DOHH2 (cell line): ENCODE results near the gene WASL.

Source experiments
- H3F3A ChIP-seq: fragments of 200-600 bp; sonication (generic), shearing (Covaris generic); 2 replicates; pipeline ENCODE4 v1.6.0; 2016; ENCODE audit warnings: antibody characterized with exemption, mild to moderate bottlenecking; ENCODE audit not compliant: control insufficient read depth, insufficient read depth
- H3K27ac ChIP-seq: fragments of 200-600 bp; sonication (generic); 2 replicates; pipeline ENCODE4 v1.5.1; 2014; ENCODE audit warnings: low read depth, mild to moderate bottlenecking, low read length, moderate library complexity
- H3K27me3 ChIP-seq: fragments of 200-600 bp; sonication (generic); 2 replicates; pipeline ENCODE4 v1.6.1; 2014; ENCODE audit warnings: mild to moderate bottlenecking, low read length, mixed read lengths; ENCODE audit not compliant: control insufficient read depth
- H3K36me3 ChIP-seq: fragments of 200-600 bp; sonication (generic); 2 replicates; pipeline ENCODE4 v1.6.1; 2014; ENCODE audit warnings: mild to moderate bottlenecking, low read length, moderate library complexity, mixed read lengths; ENCODE audit not compliant: control insufficient read depth
- H3K4me1 ChIP-seq: fragments of 200-600 bp; sonication (generic); 2 replicates; pipeline ENCODE4 v1.6.1; 2014; ENCODE audit warnings: mild to moderate bottlenecking, low read length, mixed read lengths; ENCODE audit not compliant: control insufficient read depth
- H3K4me2 ChIP-seq: fragments of 200-600 bp; sonication (generic); 2 replicates; pipeline ENCODE4 v1.6.0; 2014; ENCODE audit warnings: mild to moderate bottlenecking, low read length, moderate library complexity
- H3K4me3 ChIP-seq: fragments of 200-600 bp; sonication (generic); 2 replicates; pipeline ENCODE4 v1.5.1; 2014; ENCODE audit warnings: mild to moderate bottlenecking, low read length, mixed read lengths
- H3K79me2 ChIP-seq: fragments of 200-600 bp; sonication (generic); 2 replicates; pipeline ENCODE4 v1.6.1; 2014; ENCODE audit warnings: mild to moderate bottlenecking, low read length, mixed read lengths; ENCODE audit not compliant: control insufficient read depth
- H3K9me2 ChIP-seq: fragments of 200-600 bp; sonication (generic); replicated peaks from 2 replicates; pipeline ENCODE4 v1.6.1; 2014; ENCODE audit warnings: mild to moderate bottlenecking, low read length, mixed read lengths; ENCODE audit not compliant: control insufficient read depth
- H3K9me3 ChIP-seq: fragments of 200-600 bp; sonication (generic); 2 replicates; pipeline ENCODE4 v1.6.1; 2014; ENCODE audit warnings: antibody characterized with exemption, low read length, mixed read lengths; ENCODE audit not compliant: control insufficient read depth, insufficient read depth
- H4K20me1 ChIP-seq: fragments of 200-600 bp; sonication (generic); 2 replicates; pipeline ENCODE4 v1.6.0; 2014; ENCODE audit warnings: low read depth, mild to moderate bottlenecking, antibody characterized with exemption, low read length, moderate library complexity; ENCODE audit not compliant: control insufficient read depth, insufficient read depth
- EZH2phosphoT487 ChIP-seq: fragments of 200-600 bp; sonication (generic); IDR thresholded peaks from 2 replicates; pipeline ENCODE4 v1.6.1; 2017; ENCODE audit warnings: borderline replicate concordance, mild to moderate bottlenecking, antibody characterized with exemption, low read length, moderate library complexity, mixed read lengths
- TF ChIP-seq, protein P1 (sequence below): fragments of 200-600 bp; sonication (generic); IDR thresholded peaks from one replicate; pipeline ENCODE4 v1.5.1; 2014; ENCODE audit warnings: antibody characterized with exemption, mild to moderate bottlenecking, low read depth, low read length; ENCODE audit not compliant: poor library complexity, severe bottlenecking

WASL gene

DNA sequence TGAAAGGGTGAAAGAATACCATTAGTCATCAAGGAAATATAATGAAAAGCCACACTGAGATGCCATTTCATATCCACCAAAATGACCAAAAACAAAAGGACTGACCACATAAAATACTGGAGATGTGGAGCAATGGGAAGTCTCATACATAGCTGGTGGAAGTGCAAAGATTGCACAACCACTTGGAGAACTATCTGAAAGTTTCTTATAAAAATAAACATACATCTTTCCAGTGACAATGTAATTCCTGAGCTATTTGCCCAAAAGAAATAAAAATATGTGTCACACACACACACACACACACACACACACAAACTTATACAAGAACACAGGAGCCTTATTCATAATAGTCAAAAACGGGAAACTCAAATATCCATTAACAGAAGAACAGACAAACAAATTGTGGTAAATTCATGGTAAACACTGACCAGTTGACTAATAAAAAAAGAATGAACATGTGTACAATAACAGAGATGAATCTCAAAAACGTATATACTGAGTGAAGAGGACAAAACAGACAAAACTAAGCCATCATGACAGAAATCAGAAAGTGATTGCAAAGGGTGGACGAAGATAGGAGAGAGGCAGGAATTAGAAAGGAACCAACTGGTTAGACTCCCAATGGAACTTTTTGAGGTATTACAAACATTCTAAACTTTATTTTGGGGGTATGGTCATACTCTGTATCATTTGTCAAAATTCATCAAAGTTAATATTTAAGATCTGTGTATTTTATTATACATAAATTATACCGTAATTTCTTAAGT lies 21.5 kb downstream of the WASL start:
- Histone ChIP-seq H3K36me3 (no peaks in the 10 kb centered on the region), H3K4me3 (no peak overlapping the region), H3K9me2 (no peaks in the 10 kb centered on the region), H4K20me1 (peaks cover 10% of the 10 kb centered on the region; the same call in 1 of the 2 replicates), H3K4me2 (no peak overlapping the region), H3K4me1 (peaks cover 39% of the 10 kb centered on the region), H3K79me2 (peaks cover 99% of the 10 kb centered on the region), H3K9me3 (no peaks in the 10 kb centered on the region), H3K27me3 (no peaks in the 10 kb centered on the region), H3F3A (peaks cover 3% of the 10 kb centered on the region; the same call in 1 of the 2 replicates), H3K27ac (no peak overlapping the region)
- no peak for TF ChIP-seq EZH2phosphoT487
- TF ChIP-seq, protein P1, sequence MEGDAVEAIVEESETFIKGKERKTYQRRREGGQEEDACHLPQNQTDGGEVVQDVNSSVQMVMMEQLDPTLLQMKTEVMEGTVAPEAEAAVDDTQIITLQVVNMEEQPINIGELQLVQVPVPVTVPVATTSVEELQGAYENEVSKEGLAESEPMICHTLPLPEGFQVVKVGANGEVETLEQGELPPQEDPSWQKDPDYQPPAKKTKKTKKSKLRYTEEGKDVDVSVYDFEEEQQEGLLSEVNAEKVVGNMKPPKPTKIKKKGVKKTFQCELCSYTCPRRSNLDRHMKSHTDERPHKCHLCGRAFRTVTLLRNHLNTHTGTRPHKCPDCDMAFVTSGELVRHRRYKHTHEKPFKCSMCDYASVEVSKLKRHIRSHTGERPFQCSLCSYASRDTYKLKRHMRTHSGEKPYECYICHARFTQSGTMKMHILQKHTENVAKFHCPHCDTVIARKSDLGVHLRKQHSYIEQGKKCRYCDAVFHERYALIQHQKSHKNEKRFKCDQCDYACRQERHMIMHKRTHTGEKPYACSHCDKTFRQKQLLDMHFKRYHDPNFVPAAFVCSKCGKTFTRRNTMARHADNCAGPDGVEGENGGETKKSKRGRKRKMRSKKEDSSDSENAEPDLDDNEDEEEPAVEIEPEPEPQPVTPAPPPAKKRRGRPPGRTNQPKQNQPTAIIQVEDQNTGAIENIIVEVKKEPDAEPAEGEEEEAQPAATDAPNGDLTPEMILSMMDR: no peak

DNA sequence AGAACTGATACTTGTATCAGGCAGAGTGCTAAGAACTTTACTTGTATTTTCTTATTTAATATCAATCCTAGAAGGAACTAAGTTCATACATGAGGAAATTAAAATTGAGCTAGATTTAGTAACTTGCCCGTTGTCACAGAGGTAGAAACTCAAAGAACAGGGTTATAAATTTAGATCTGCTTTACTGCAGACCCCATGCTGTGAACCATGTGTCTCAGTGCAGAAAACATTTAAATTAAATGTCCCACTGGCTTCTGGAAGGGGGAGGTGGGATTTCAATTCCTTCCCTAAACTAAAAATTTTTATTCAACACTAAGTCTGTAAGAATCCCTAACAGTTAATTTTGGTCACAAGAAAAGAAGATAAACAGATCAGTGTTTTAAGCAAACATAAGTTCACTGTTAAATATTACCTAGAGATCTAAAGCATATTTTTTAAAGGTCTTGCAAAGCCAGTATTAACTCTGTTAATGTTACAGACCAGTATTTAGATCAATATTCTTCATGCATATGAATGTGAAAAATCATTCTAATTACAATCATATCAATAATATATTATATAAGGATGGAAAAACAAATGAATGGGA lies 23.1 kb downstream of the WASL start:
- Histone ChIP-seq H4K20me1 (peaks cover 10% of the 10 kb centered on the region; the same call in 1 of the 2 replicates), H3K27me3 (no peaks in the 10 kb centered on the region), H3K4me1 (peaks cover 39% of the 10 kb centered on the region), H3K9me3 (no peaks in the 10 kb centered on the region), H3K4me3 (peak overlapping the region; percentile 45), H3K36me3 (no peaks in the 10 kb centered on the region), H3K27ac (no peak overlapping the region), H3F3A (peaks cover 3% of the 10 kb centered on the region; the same call in 1 of the 2 replicates), H3K9me2 (no peaks in the 10 kb centered on the region), H3K4me2 (peak overlapping the region; percentile 66), H3K79me2 (peaks cover 98% of the 10 kb centered on the region)
- no peak for TF ChIP-seq EZH2phosphoT487
- TF ChIP-seq, protein P1: no peak

DNA sequence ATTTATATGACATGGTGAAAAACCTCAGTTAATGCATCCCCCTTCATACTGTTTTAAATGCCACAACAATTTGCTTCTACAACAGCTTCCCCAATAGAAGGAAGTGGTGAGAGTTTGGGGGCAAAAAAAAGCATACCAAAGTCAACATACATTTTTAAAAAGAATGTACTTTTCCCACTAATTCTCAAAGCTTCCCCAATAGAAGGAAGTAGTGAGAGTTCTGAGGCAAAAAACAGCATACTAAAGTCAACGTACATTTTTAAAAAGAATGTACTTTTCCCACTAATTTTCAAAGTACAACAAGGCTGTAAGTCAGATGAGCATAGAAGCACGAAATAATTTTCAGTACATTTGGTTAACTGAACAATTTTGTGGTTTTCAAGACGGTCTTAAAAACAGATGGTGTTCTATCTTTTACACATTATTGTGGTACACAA lies 24.0 kb downstream of the WASL start:
- Histone ChIP-seq H3K4me3 (peak overlapping the region; percentile 2), H3K27me3 (no peaks in the 10 kb centered on the region), H3K9me2 (no peaks in the 10 kb centered on the region), H4K20me1 (peaks cover 10% of the 10 kb centered on the region; the same call in 1 of the 2 replicates), H3K4me2 (peak overlapping the region; percentile 66), H3K9me3 (no peaks in the 10 kb centered on the region), H3K4me1 (peaks cover 39% of the 10 kb centered on the region), H3K36me3 (no peaks in the 10 kb centered on the region), H3K79me2 (peaks cover 97% of the 10 kb centered on the region), H3K27ac (peak overlapping the region; percentile 24), H3F3A (peaks cover 3% of the 10 kb centered on the region; the same call in 1 of the 2 replicates)
- no peak for TF ChIP-seq EZH2phosphoT487
- TF ChIP-seq, protein P1: no peak
